Nephron (organoid): ENCODE data around the gene LRGUK.

Experiments used
- H3K27ac Mint-ChIP-seq, 3 experiments: 2 replicates each; pipeline ENCODE4 v1.8.0; 2020; ENCODE audit warnings: mixed read lengths in 3 of 3, mild to moderate bottlenecking in 2 of 3, moderate library complexity in 1 of 3
- H3K27me3 Mint-ChIP-seq: 2 replicates; pipeline ENCODE4 v1.8.0; 2021; ENCODE audit warnings: low read depth, mild to moderate bottlenecking, moderate library complexity, mixed read lengths
- H3K36me3 Mint-ChIP-seq: 2 replicates; pipeline ENCODE4 v1.8.0; 2020; ENCODE audit warnings: low read depth, mixed read lengths
- H3K4me1 Mint-ChIP-seq: 2 replicates; pipeline ENCODE4 v1.8.0; 2020; ENCODE audit warnings: mixed read lengths
- H3K4me3 Mint-ChIP-seq, 3 experiments: 2 replicates each; pipeline ENCODE4 v1.8.0; 2020; ENCODE audit warnings: mild to moderate bottlenecking in 3 of 3, mixed read lengths in 3 of 3, moderate library complexity in 2 of 3
- H3K9me3 Mint-ChIP-seq: 2 replicates; pipeline ENCODE4 v1.8.0; 2020; ENCODE audit warnings: mixed read lengths
- TF ChIP-seq, protein P1 (sequence below), 3 experiments: fragments of 200-600 bp; sonication (generic); IDR thresholded peaks; one replicate each; pipeline ENCODE4 v1.5.0; 2021; ENCODE audit warnings: antibody characterized with exemption in 3 of 3; ENCODE audit not compliant: unreplicated experiment in 3 of 3

The LRGUK gene

GRCh38 chr7:134234216-134234615, 107.1 kb downstream of the LRGUK start:
- no peak overlapping the region for H3K4me3 Mint-ChIP-seq
- H3K4me1 Mint-ChIP-seq: no peaks in the 10 kb centered on the region
- H3K27me3 Mint-ChIP-seq: peaks cover 4% of the 10 kb centered on the region
- H3K27ac Mint-ChIP-seq: no peak overlapping the region
- TF ChIP-seq, protein P1, sequence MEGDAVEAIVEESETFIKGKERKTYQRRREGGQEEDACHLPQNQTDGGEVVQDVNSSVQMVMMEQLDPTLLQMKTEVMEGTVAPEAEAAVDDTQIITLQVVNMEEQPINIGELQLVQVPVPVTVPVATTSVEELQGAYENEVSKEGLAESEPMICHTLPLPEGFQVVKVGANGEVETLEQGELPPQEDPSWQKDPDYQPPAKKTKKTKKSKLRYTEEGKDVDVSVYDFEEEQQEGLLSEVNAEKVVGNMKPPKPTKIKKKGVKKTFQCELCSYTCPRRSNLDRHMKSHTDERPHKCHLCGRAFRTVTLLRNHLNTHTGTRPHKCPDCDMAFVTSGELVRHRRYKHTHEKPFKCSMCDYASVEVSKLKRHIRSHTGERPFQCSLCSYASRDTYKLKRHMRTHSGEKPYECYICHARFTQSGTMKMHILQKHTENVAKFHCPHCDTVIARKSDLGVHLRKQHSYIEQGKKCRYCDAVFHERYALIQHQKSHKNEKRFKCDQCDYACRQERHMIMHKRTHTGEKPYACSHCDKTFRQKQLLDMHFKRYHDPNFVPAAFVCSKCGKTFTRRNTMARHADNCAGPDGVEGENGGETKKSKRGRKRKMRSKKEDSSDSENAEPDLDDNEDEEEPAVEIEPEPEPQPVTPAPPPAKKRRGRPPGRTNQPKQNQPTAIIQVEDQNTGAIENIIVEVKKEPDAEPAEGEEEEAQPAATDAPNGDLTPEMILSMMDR (IDR thresholded peaks at IDR 0.05; ENCODE audit: unreplicated experiment in 3 of 3): no peak
- H3K9me3 Mint-ChIP-seq: peaks cover 19% of the 10 kb centered on the region
- H3K36me3 Mint-ChIP-seq: peaks cover 4% of the 10 kb centered on the region

DNA sequence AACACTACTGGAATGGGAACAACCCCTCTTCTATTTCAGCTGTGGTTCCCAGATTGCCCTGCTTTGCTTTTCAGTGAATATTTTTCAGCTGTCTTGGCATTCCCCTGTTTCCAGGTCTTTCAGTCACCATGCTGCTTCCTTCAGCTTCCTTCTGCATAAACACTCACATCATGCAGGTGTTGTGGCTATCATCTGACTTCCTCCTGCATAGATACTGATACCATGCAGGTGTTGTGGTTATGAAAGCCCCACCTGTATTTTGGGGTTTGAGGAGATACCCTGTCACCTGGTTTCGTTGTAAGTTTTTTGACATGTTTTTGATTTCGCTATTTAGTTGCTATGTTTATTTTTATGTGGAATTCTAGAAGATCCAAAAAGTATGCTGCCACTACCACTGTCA, 118.1 kb downstream of the LRGUK start:
- Mint-ChIP-seq H3K9me3 (peaks cover 17% of the 10 kb centered on the region), H3K27ac (no peak overlapping the region), H3K4me1 (no peaks in the 10 kb centered on the region), H3K27me3 (no peaks in the 10 kb centered on the region), H3K4me3 (no peak overlapping the region), H3K36me3 (peaks cover 4% of the 10 kb centered on the region)
- TF ChIP-seq, protein P1 (IDR thresholded peaks at IDR 0.05; ENCODE audit: unreplicated experiment in 3 of 3): no peak

GRCh38 chr7:134246347-134246746, 119.2 kb downstream of the LRGUK start:
- TF ChIP-seq, protein P1 (IDR thresholded peaks at IDR 0.05; ENCODE audit: unreplicated experiment in 3 of 3): no peak
- no peaks in the 10 kb centered on the region for H3K36me3 Mint-ChIP-seq
- H3K9me3 Mint-ChIP-seq: peaks cover 13% of the 10 kb centered on the region
- H3K4me1 Mint-ChIP-seq: no peaks in the 10 kb centered on the region
- no peak overlapping the region for H3K4me3 Mint-ChIP-seq
- H3K27ac Mint-ChIP-seq: no peak overlapping the region
- no peaks in the 10 kb centered on the region for H3K27me3 Mint-ChIP-seq

DNA sequence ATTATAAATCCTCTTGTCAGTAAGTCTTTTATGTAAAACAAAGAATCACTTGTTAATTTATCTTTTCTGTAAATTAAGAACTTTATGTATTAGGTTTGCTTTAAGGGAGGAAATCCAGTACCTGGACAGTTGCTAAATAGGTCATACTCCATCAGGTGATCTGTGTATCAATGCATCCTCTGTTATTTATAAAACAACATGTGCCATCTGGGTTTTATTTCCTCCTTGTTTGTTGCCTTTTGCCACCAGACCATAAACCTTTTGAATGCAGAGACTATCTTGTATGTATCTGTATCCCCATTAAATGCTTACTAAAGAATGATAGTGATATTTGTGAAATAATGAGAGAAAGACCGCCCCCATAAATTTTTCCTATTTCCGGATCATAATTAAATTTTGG, 119.6 kb downstream of the LRGUK start:
- TF ChIP-seq, protein P1 (IDR thresholded peaks at IDR 0.05; ENCODE audit: unreplicated experiment in 3 of 3): no peak
- Mint-ChIP-seq H3K9me3 (peaks cover 9% of the 10 kb centered on the region), H3K27ac (no peak overlapping the region), H3K4me1 (no peaks in the 10 kb centered on the region), H3K36me3 (no peaks in the 10 kb centered on the region), H3K4me3 (no peak overlapping the region), H3K27me3 (no peaks in the 10 kb centered on the region)

DNA sequence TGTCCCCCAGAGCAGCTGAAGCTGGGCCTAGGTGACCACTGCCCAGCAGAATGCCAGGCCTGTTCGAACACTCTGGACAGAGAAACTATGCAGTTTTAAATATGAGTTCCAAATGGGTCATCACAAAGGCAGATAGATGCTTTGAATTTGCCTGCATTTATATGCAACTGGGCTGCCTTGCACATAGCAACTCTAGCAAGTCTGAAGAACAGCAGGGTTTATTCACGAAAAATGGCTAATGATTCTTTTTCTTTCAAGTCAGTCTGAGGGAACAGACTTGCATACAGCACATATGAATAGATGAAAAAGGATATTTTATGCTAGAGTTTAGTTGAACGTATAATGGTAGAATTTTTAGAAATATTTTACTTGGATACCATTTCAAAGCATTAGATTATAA, 121.1 kb downstream of the LRGUK start:
- Mint-ChIP-seq H3K27ac (no peak overlapping the region), H3K36me3 (no peaks in the 10 kb centered on the region), H3K4me3 (no peak overlapping the region)

DNA sequence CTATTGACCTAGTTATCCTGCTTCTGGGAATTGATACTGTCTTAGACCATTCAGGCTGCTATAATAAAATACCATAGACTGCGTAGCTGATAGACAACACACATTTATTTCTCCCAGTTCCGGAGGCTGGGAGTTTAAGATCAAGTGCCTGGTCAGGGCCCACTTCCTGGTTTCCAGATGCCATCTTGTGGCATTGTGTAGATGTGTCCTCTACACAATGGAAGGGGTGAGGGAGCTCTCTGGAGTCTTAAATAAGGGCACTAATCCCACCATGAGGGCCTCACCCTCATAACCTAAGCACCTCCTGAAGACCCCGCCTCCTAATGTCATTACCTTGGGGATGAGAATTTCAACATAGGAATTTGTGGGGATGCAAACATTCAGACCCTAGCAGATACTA, 127.2 kb downstream of the LRGUK start:
- H3K27ac Mint-ChIP-seq: no peak overlapping the region

More for the DNA sequence above, 121.1 kb downstream of the LRGUK start:
- no peaks in the 10 kb centered on the region for H3K27me3 Mint-ChIP-seq
- H3K9me3 Mint-ChIP-seq: peaks cover 1% of the 10 kb centered on the region
- H3K4me1 Mint-ChIP-seq: no peaks in the 10 kb centered on the region
- TF ChIP-seq, protein P1 (IDR thresholded peaks at IDR 0.05; ENCODE audit: unreplicated experiment in 3 of 3): no peak

More for the DNA sequence above, 127.2 kb downstream of the LRGUK start:
- TF ChIP-seq, protein P1 (IDR thresholded peaks at IDR 0.05; ENCODE audit: unreplicated experiment in 3 of 3): no peak
- H3K27me3 Mint-ChIP-seq: no peaks in the 10 kb centered on the region
- H3K4me1 Mint-ChIP-seq: no peaks in the 10 kb centered on the region
- no peaks in the 10 kb centered on the region for H3K36me3 Mint-ChIP-seq
- no peaks in the 10 kb centered on the region for H3K9me3 Mint-ChIP-seq
- H3K4me3 Mint-ChIP-seq: no peak overlapping the region
